ENCODE results near the gene AIPL1.

Gene AIPL1

DNA sequence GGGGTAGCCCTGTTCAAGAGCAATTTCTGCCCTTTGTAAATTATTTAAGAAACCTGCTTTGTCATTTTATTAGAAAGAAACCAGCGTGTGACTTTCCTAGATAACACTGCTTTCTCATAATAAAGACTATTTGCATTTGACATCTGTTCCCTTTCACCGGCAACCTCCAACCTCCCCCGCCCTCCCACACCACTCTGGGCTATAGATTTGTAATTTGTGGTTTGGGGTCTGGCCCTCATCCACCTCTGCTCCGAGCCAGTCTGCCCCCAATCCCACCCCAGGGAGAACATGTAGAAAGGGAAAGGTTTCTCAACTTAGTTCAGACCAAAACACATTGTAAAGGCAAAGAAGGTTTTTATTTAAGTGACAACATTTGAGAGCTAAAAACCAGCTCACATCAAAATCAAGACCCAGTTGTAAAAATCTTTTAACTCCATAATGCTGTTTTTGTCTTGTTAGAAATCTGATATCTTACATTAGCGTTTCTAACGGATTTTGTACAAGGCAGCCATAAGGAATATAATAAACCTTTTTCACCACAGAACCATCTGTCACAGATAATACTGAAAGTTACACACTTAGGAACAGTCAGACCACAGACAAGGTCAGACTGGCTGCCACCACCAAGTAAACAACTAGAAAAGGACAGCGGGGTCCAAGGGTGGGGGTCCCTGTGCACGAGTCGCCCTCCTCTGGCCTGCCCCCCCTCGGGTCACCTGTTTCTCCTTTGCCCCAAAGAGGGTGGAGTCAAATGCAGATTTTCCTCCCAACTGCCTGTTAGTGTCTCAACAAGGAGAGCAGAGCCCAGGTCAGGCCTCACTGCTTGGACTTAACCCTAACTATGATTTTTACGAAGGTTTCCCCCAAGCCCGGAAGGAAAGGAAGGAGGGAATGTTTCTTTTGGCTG is 16.3 kb upstream of the AIPL1 start:
- in situ Hi-C loops (cut with MboI; ENCODE audit: low sequenced_read_pairs), result no loop called here

DNA sequence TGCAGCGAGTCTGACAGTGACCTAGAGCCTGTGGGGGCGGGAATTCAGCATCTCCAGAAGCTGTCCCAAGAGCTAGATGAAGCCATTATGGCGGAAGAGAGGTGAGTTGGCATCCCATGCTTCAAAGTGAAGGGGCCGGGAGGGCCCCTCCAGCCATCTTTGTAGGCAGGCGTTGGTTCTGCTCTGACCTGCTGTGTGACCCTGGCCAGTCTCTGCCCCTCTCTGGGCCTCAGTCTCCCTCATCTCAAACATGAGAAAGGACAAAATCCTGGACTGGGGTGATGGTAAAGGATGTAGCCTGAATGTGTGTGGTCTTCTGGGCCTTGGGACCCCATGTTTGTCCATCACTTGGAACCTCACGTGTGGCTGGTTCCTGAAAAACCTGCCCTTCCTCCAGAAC is 14.4 kb upstream of the AIPL1 start:
- in situ Hi-C loops (cut with MboI; ENCODE audit: low sequenced_read_pairs), result loop anchor here (25.0 kb wide), 1 partner anchor 862 kb away; the partner anchor contains the start of gene NLRP1

DNA sequence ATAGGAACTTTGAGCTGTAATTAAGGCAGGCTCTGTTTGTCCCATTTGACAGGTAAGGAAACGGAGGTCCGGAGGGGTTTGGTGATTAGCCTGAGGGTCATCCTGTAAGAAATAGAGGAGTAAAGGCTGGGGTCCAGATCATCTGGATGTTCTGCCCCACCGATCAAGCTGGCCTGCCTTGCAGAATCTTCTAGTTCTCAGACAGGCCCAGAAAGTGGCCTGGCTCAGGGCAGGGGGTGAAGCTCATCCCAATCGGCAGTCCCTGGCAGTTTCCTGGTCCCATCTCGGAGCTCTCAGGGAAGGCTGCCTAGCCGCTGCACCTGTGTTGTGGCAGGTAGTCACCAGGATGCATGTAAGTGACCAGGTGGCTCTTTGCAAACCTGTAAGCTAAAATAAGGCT is 13.6 kb upstream of the AIPL1 start:
- in situ Hi-C loops (cut with MboI; ENCODE audit: low sequenced_read_pairs), result loop anchor here (25.0 kb wide), 1 partner anchor 861 kb away; the partner anchor contains the start of gene NLRP1

DNA sequence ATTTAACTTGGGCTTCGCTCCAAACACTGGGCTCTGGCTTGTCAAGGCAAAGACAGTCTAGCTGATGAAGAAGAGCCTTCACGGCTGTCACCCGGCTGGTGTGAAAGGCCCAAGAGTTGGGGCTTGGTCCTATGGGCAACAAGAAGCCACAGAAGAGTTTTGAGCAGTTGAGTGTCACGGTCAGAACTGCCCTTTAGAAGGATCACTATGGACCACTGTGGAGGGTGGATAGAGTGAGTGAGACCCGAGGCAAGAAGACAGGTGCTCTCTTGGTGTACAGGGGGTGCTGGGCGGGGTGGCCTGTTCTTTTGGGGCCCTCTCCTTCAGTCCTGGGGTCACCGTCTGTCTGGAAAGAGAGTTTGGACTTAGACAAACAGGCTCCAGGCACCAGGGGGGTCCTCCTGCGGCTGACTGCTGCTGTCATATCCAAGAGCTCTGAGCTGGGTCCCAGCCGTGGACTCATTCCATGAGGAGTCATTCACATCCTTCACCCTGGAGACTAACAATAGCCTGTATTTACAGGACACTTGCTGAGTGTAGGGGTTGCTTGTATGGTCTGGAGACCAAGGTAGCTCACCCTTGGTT is 11.7 kb upstream of the AIPL1 start:
- in situ Hi-C loops (cut with MboI; ENCODE audit: low sequenced_read_pairs), result loop anchor here (25.0 kb wide), 1 partner anchor 859 kb away; the partner anchor contains the start of gene NLRP1

DNA sequence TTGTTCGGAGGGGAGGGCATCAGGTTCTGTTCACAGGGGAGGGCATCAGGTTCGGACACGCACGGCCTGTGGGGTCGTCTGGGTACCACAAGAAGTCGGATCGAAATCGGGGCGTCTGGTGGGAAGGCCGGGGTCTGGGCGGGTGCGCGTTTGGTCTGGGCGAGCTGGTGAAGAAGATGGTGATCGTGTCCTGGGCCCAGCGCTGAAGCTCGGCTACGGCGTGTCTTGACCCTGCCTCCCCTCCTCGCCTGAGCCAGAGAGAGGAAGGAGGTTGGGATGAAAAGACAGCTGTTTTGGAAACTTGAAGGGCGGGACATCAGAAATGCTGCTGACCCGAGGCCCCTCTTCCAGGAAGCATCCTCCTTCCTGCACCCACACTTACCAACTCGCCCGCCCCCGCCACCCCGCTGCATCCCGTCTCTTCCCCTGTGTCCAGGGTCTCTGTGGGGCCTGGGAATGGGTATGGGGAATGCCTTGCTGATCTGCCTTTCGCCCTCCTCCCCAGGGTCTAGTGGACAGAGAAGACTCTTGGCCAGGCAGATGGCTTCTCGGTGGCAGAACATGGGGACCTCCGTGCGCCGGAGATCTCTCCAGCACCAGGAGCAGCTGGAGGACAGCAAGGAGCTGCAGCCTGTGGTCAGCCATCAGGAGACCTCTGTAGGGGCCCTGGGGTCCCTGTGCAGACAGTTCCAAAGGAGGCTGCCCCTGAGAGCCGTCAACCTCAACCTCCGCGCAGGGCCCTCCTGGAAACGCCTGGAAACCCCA is 9.8 kb upstream of the AIPL1 start:
- in situ Hi-C loops (cut with MboI; ENCODE audit: low sequenced_read_pairs), result loop anchor here (25.0 kb wide), 1 partner anchor 857 kb away; the partner anchor contains the start of gene NLRP1

DNA sequence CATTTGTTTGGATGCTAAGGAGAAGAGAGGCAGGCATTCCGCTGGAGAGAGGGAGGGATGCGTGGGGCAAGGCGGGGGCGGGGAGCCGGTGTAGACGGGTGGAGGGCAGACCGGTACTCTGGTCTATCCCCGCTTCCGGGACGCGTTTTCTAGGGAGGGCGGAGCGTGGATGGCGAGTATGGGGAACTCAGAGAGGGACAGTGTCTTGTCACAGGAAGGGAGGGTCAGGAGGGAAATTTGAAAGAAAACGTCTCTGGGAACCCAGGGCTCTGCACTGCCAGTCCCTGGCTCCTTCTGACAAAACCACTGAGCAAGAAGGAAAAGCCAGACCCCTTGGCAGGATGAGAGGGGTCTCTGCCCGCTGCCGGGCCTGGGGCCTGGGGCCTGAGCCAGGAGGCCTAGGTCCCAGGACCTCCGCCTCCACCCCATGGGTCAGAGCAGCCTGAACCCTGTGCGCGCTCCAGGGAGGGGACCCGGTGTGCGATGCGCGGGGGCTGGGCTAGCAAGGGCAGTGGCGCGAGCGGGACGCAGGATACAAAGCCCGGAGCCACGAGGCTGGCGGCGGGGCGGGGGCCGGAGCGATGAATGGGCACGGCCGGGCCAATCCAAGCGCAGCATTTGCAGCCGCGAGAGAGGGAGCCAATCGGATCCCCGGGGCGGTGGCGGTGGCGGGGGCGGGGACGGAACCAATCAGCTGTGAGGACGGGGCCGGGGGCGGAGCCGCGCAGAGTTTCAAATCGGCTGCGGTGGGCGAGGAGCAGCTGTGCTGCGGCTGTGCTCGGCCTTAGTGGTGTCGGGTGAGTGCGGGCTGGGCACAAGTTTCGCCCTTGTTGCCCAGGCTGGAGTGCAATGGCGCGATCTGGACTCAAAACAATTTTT is 9.0 kb upstream of the AIPL1 start, which contains the start of gene PIMREG:
Gene PIMREG (plus strand): TSS at position 764 of the 879 bp plus-strand sequence. CDS start 656 bp downstream, outside the sequence.
- in situ Hi-C loops (cut with MboI; ENCODE audit: low sequenced_read_pairs), result loop anchor here (25.0 kb wide), 1 partner anchor 857 kb away; the partner anchor contains the start of gene NLRP1

DNA sequence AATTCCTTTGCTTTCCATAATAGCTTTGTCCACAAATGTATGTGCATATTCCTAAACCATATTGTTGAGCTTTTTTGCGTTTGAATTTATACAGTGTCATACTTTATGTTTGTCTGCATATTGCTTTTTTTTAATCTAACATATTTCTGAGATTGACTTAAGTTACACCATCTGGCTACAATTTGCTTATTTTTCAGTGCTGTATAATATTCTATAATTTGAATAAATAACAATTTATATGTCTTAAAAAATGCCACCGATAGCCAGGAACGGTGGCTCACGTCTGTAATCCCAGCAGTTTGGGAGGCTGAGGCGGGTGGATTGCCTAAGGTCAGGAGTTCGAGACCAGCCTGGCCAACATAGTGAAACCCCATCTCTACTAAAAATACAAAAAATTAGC is 7.9 kb upstream of the AIPL1 start:
- in situ Hi-C loops (cut with MboI; ENCODE audit: low sequenced_read_pairs), result loop anchor here (25.0 kb wide), 1 partner anchor 855 kb away; the partner anchor contains the start of gene NLRP1

DNA sequence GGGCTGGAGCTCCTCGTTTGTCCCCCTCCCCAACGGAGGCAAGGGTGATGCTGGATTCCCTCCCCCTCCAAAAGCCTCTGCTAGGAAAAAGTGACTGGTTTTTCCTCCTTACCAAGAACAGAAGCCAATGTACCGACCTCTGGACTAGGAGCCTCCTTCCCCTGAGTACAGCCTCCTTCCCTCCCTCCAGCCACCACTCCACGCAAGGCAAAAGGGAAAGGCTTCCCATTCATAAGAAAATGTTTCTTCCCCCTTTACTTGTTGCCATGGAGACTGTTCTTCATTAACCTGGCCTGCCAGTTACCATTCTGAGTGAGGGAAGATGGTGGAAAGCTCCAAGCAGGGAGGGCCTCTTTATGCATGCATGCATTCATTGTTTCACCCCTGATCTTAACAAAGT is 5.0 kb upstream of the AIPL1 start:
- in situ Hi-C loops (cut with MboI; ENCODE audit: low sequenced_read_pairs), result loop anchor here (25.0 kb wide), 1 partner anchor 853 kb away; the partner anchor contains the start of gene NLRP1

DNA sequence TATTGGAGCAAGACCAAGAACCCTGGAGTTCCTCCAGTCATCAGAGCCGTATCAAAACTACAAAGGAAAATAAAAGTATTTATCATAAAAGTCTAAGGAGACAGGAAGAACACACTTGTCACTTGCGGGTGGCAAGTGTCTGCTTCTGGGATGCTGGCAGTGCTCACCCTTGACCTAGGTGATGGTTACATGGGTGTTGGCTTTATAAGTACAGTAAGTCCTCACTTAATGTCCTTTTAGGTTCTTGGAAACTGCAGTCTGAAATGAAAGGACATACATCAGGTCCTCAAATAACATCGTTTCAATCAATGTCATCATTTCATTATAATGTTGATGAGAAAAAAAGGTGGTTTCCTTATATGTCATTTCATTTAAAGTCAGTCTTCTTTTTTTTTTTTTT is 3.0 kb upstream of the AIPL1 start:
- in situ Hi-C loops (cut with MboI; ENCODE audit: low sequenced_read_pairs), result loop anchor here (25.0 kb wide), 1 partner anchor 851 kb away; the partner anchor contains the start of gene NLRP1

DNA sequence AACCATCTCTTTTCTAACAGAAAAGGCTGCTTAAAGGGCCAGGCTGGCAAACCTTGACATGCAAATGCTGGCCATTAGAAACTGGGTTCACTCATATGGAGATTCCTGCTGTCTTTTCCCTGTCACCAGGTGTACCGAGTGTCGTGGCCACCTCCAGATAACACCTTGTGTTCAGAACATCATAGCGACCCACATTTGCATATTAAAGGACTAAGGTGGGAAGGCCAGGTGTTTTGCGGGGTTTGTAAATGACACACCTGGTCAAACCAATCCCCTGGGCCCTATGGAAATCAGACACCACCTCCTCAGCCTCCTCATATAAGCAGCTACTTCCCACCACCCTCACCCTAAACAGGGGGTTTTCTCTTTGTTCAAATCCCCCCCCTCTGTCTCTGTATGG is 2.5 kb upstream of the AIPL1 start:
- in situ Hi-C loops (cut with MboI; ENCODE audit: low sequenced_read_pairs), result loop anchor here (25.0 kb wide), 1 partner anchor 850 kb away; the partner anchor contains the start of gene NLRP1

DNA sequence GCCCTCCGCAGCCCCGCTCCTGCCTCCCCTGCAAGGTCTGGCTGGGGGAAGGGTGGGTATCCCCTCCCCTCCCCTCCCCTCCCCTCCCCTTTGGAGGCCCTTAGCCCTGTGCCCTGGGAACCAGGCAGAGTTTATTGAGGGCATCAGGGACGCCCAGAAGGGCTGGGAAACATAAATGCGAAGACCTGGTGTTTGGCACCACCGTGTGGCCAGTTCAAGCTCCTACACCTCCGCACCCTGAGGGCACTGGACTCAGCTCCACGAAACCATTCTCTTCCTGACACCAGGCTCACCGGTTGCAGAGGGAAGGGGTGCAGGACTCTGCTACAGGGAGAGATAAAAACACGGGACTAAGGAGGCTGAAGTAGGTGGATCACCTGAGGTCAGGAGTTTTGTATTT is 1.0 kb upstream of the AIPL1 start:
- in situ Hi-C loops (cut with MboI; ENCODE audit: low sequenced_read_pairs), result loop anchor here (25.0 kb wide), 1 partner anchor 849 kb away; the partner anchor contains the start of gene NLRP1

DNA sequence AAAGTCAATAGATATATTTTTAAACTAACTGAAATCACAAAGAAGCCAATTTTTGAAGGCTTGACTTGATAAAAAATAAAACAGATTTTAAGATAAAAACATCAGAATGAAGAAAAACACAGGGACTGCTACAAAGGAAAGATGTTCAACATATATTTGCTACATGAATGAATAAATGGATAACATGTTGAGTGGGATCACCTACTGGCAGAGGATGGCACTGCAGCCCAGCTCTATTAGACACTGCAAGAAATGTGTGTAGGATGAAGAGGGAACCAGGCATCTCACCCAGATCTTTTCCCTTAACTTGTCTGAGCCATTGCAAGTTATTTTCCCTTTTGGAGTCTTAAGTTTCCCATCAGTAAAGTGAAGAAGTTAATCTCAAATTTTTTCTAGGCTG is 4.2 kb downstream of the AIPL1 start:
- in situ Hi-C loops (cut with MboI; ENCODE audit: low sequenced_read_pairs), result loop anchor here (25.0 kb wide), 1 partner anchor 843 kb away; the partner anchor contains the start of gene NLRP1

DNA sequence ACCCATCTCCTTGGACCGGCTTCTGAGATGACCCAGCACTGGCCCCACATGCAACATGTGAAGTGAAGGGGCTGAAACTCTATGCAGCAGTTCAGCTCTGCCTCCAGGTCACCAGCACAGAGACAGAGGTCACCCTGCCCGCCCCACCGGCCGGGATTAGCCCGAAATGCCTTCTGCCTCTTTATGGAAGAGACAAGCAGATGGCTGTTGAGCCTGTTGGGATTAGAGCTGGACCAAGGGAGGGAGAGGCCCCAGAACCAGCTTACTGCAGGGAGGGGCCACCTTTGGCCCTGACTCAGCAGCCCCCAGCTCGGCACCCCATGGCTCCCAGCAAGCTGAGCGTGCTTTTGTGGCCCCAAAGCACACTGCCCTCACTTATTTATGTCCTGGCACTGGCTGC is 5.7 kb downstream of the AIPL1 start:
- in situ Hi-C loops (cut with MboI; ENCODE audit: low sequenced_read_pairs), result loop anchor here (25.0 kb wide), 1 partner anchor 842 kb away; the partner anchor contains the start of gene NLRP1

DNA sequence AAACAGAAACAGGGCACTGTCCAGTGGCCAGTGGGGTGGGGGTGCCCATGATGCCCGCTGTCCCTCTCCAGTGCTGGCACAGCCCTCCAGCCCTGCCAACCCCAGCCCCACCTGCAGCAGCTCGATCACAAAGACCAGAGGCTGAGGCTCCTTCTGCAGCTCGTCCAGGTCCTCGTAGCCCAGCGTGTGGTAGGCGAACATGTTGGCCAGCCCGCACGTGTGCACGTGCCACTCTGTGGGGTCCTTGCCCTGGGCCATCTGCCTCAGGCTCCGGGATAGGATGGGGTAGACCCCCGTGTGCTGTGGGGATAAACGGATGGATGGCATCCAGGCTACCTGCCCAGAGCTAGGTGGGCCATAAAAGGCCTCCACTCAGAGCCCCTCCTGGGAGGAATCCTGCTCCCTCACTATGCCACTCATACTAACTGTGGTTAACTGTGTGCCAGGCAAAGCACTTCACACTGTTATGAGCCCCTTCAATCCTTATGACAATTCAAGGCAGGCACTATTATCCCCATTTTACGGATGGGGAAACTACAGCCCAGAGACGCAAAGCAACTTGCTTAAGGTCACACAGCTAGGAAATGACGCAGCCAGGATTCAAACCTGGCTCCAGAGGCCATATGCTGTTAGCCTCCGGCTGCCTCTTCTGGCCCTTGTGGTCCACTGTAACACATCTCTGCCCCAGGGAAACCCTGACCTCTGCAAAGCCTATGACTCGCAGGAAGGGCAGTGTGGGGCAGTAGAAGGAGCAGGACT is 6.5 kb downstream of the AIPL1 start:
- in situ Hi-C loops (cut with MboI; ENCODE audit: low sequenced_read_pairs), result loop anchor here (25.0 kb wide), 1 partner anchor 841 kb away; the partner anchor contains the start of gene NLRP1

DNA sequence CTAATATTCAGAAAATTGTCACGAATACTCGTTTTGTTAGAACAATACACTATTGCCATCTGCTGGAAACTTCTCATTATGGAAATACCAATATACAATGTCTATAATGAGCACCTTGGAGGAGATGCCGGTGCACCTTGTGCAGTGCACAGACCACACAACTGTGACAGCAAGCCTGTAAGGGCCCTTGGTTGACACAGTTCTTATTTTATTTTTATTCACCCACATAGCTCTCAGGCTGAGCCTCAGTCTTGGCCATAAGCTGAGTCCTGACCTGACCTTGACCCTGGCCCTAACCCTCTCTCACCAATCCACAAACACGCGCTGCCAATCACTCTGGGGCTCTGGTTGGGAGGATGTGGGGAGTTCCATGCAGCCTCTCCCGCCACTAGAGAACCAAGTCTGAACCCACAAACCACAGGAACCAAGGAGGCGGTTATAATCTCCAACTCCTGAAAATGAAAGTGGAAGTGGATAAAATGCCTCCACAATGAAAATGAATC is 7.6 kb downstream of the AIPL1 start:
- in situ Hi-C loops (cut with MboI; ENCODE audit: low sequenced_read_pairs), result loop anchor here (25.0 kb wide), 1 partner anchor 840 kb away; the partner anchor contains the start of gene NLRP1

DNA sequence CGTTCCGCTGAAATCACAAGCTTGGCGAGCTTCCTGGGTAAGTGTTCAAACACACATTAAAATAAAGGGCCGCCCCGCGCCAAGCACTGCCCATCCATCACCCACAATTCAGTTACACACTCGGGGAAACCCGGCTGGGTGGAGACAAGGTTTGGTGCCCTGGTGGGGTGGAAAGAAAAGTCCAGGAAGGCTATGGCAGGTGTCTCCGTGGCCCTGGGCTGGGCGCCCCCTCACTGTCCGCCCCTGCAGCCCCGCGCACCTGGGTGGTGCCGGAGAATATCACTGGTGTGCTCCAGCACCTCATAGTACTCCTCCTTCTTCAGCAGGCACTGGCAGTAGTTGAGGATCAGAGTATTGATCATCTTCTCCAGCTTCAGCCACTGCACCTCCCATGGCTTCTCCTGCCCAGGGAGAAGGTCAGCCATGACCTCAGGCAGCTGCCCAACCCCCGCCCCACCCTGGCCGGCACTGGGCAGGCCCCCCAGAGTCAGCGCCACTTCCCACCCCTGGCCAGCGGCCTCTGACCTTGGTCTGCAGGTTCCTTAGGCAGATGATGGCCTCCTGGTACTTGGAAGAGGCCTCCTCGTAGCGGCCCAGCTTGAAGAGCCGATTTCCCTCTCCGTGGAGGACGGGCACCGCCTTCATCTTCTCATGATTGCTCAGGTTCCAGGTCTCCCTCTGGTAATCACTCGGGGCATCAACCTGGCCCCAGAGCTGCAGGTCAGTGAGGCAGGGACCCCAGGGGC is 8.4 kb downstream of the AIPL1 start:
- in situ Hi-C loops (cut with MboI; ENCODE audit: low sequenced_read_pairs), result loop anchor here (25.0 kb wide), 1 partner anchor 839 kb away; the partner anchor contains the start of gene NLRP1

DNA sequence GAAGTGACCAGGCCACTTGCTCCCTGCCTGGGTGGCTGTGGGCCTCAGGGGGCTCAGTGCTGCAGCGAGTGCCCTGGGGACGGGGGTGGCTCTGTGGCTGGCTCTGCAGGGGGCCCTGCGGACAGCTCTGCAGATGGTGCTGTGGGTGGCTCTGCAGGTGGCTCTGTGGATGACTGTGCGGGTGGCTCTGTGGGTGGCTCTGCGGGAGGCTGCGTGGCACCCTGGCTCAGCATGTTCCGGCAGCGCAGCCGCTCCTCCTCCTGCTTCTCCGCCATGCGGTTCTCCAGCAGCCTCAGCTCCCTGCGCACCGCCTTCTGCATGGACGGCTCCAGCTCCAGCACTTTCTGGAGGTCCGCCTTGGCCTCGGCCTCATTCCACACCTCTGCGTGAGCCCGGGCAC is 9.5 kb downstream of the AIPL1 start:
- in situ Hi-C loops (cut with MboI; ENCODE audit: low sequenced_read_pairs), result loop anchor here (25.0 kb wide), 1 partner anchor 838 kb away; the partner anchor contains the start of gene NLRP1

DNA sequence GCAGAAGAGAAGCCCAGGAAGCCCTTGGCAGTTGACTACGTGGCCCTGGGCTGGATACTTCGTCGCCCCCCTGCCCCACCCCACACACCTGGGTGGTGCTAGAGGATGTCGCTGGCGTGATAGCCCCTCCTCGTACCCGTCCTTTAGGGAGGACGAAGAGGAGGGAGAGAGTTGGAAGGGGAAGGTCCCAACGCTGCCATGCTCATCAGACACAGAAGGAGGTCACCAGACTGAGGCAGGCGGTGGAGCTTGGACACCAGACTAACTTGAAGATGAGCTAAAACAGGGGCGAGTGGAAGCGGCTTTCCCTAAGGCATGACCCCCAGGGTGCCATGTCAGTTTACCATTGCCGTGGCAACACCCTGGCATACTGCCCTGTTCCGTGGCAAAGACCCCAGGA is 11.0 kb downstream of the AIPL1 start:
- in situ Hi-C loops (cut with MboI; ENCODE audit: low sequenced_read_pairs), result no loop called here

Measured in HL-60/S4 treated with phorbol 12-myristate 13-acetate at 8.2 ng/mL for 4 days and 3 days (cell line).